ENCODE data around the gene MED1. TPM values are rescaled to one million over a fixed set of nuclear protein-coding genes. Genes with fewer than 3 reads are reported as not detected.

MED1 gene
- total RNA-seq, 4 donors from 2014 or later, result 20.8 to 38.3 (median 25.9) TPM

- intact Hi-C loops (cut with DNase I; ENCODE audit: low total_unique reads), result no loop called here
- DNase-seq (ENCODE audit: low spot score in 2 of 2), result no peak
- no peak overlapping the region for H3K4me3 ChIP-seq (ENCODE audit: low read depth, poor library complexity, severe bottlenecking)
- no peak for TF ChIP-seq CTCF (IDR thresholded peaks at IDR 0.05)
- WGBS, 2 donors, result 88 to 91% methylated on average over 1 of the region's 1 CpG
These were observed 90.0 kb downstream of the MED1 start for GRCh38 chr17:39361064-39361463.

- WGBS, 2 donors, result 90 to 92% methylated on average over 3 of the region's 3 CpGs
- TF ChIP-seq CTCF (IDR thresholded peaks at IDR 0.05) (no peak), POLR2A (IDR thresholded peaks at IDR 0.05) (no peak)
- intact Hi-C loops (cut with DNase I; ENCODE audit: low total_unique reads), result no loop called here
These were observed 90.5 kb downstream of the MED1 start for GRCh38 chr17:39360537-39360936.

GRCh38 chr17:39359994-39360393, 91.1 kb downstream of the MED1 start:
- WGBS, 2 donors, result 93 to 94% methylated on average over 1 of the region's 1 CpG
- no peak for TF ChIP-seq POLR2A (IDR thresholded peaks at IDR 0.05)
- no peak for TF ChIP-seq CTCF (IDR thresholded peaks at IDR 0.05)
- no peak overlapping the region for H3K4me3 ChIP-seq (ENCODE audit: low read depth, poor library complexity, severe bottlenecking)
- no peak for DNase-seq (ENCODE audit: low spot score in 2 of 2)
- intact Hi-C loops (cut with DNase I; ENCODE audit: low total_unique reads), result no loop called here

More at GRCh38 chr17:39360537-39360936, 90.5 kb downstream of the MED1 start:
- H3K4me3 ChIP-seq (ENCODE audit: low read depth, poor library complexity, severe bottlenecking), result no peak overlapping the region
- no peak for DNase-seq (ENCODE audit: low spot score in 2 of 2)

- H3K4me3 ChIP-seq (ENCODE audit: low read depth, poor library complexity, severe bottlenecking), result no peak overlapping the region
- no peak for DNase-seq (ENCODE audit: low spot score in 2 of 2)
- no peak for TF ChIP-seq CTCF (IDR thresholded peaks at IDR 0.05)
- no peak for TF ChIP-seq POLR2A (IDR thresholded peaks at IDR 0.05)
- intact Hi-C loops (cut with DNase I; ENCODE audit: low total_unique reads), result no loop called here
- WGBS, 2 donors, result 58 to 81% methylated on average over 3 of the region's 3 CpGs
These were observed 93.1 kb downstream of the MED1 start for GRCh38 chr17:39357986-39358385.

- TF ChIP-seq POLR2A (IDR thresholded peaks at IDR 0.05), result no peak
- no peak for TF ChIP-seq CTCF (IDR thresholded peaks at IDR 0.05)
- no peak for DNase-seq (ENCODE audit: low spot score in 2 of 2)
- intact Hi-C loops (cut with DNase I; ENCODE audit: low total_unique reads), result no loop called here
- 69 to 80% methylated on average over 8 of the region's 8 CpGs for whole genome bisulfite sequencing, 2 donors
- no peak overlapping the region for H3K4me3 ChIP-seq (ENCODE audit: low read depth, poor library complexity, severe bottlenecking)
These were observed 93.6 kb downstream of the MED1 start for GRCh38 chr17:39357488-39357887.

Other genes with a start within 250 kb of the MED1 start
- gene STAC2, start 225.3 kb downstream of the MED1 start, total RNA-seq, result 10 to 100 TPM in 2 of 4 donors, 1 to 10 TPM in 2; 2.3 to 35.6 (median 10.8) TPM
- gene FBXL20, start 49.6 kb downstream of the MED1 start, total RNA-seq, result 10 to 100 TPM; 20.5 to 45.2 (median 30.8) TPM
- gene CDK12, start 10.2 kb upstream of the MED1 start, total RNA-seq, result 10 to 100 TPM; 33.9 to 56.8 (median 46.5) TPM
- gene NEUROD2, start 156.7 kb upstream of the MED1 start, total RNA-seq, result under 1 TPM in 2 of 4 donors, not detected in 2; 0.17 to 0.25 TPM
- 100 to 1,000 TPM in 1 of 4 donors, 10 to 100 TPM in 3; 18.5 to 102 (median 51.8) TPM for gene PPP1R1B, start 175.7 kb upstream of the MED1 start, total RNA-seq
- gene STARD3, start 185.9 kb upstream of the MED1 start, total RNA-seq, result 10 to 100 TPM; 47.7 to 99.7 (median 65.7) TPM
- 1 to 10 TPM in 1 of 4 donors, under 1 TPM in 2, not detected in 1; 0.44 to 3.8 (median 0.62) TPM for gene TCAP, start 214.1 kb upstream of the MED1 start, total RNA-seq
- 1 to 10 TPM; 1.6 to 3.8 (median 1.9) TPM for gene PNMT, start 217.2 kb upstream of the MED1 start, total RNA-seq
- 10 to 100 TPM; 24.2 to 41.4 (median 28.8) TPM for gene PGAP3, start 236.8 kb upstream of the MED1 start, total RNA-seq
- 100 to 1,000 TPM; 181 to 244 (median 191) TPM for gene ERBB2, start 248.8 kb upstream of the MED1 start, total RNA-seq

Data from lower leg skin (tissue), 4 donors.